GM19043 (cell line): ENCODE measurements around the gene MIPEP.
A peak's percentile ranks its signal among the peaks of the same experiment; 100 is the strongest.
"Not testable (repeated sequence)": the region's sequence is repeated elsewhere in the genome, so short reads cannot be mapped to it uniquely, and the experiment has no call there.

Experiments
- ATAC-seq: cut with Tn5 transposase; IDR thresholded peaks from one replicate; pipeline ENCODE4 v1.9.1; 2021; ENCODE audit warnings: low read depth; ENCODE audit not compliant: unreplicated experiment

The MIPEP gene

GRCh38 chr13:23778002-23778652 lies 111.1 kb downstream of the MIPEP start:
- ATAC-seq: no peak

GRCh38 chr13:23777575-23777870 lies 111.7 kb downstream of the MIPEP start:
- peak; percentile 6 for ATAC-seq

GRCh38 chr13:23776698-23777574 lies 112.3 kb downstream of the MIPEP start:
- peak; percentile 96 for ATAC-seq

GRCh38 chr13:23772717-23773116 lies 116.5 kb downstream of the MIPEP start:
- ATAC-seq: no peak

GRCh38 chr13:23771956-23772355 lies 117.2 kb downstream of the MIPEP start:
- ATAC-seq: no peak

GRCh38 chr13:23771552-23771951 lies 117.6 kb downstream of the MIPEP start:
- peak; percentile 96 for ATAC-seq

GRCh38 chr13:23770973-23771372 lies 118.2 kb downstream of the MIPEP start:
- no peak for ATAC-seq

GRCh38 chr13:23770428-23770827 lies 118.8 kb downstream of the MIPEP start:
- no peak for ATAC-seq

GRCh38 chr13:23769401-23769800 lies 119.8 kb downstream of the MIPEP start:
- ATAC-seq: no peak

- ATAC-seq: no peak
Observed at GRCh38 chr13:23767838-23768237, 121.4 kb downstream of the MIPEP start.

- ATAC-seq: no peak
Observed at GRCh38 chr13:23766939-23767338, 122.3 kb downstream of the MIPEP start.

- ATAC-seq: no peak
Observed at GRCh38 chr13:23766283-23766682, 122.9 kb downstream of the MIPEP start.

- no peak for ATAC-seq
Observed at GRCh38 chr13:23765531-23765930, 123.7 kb downstream of the MIPEP start.

GRCh38 chr13:23763318-23763717 lies 125.9 kb downstream of the MIPEP start:
- no peak for ATAC-seq

GRCh38 chr13:23761760-23762159 lies 127.4 kb downstream of the MIPEP start:
- ATAC-seq: not testable (repeated sequence)

- no peak for ATAC-seq
Observed at GRCh38 chr13:23760000-23760399, 129.2 kb downstream of the MIPEP start.

GRCh38 chr13:23758798-23759527 lies 130.2 kb downstream of the MIPEP start:
- no peak for ATAC-seq

GRCh38 chr13:23754997-23755396 lies 134.2 kb downstream of the MIPEP start:
- ATAC-seq: no peak

GRCh38 chr13:23754506-23754905 lies 134.7 kb downstream of the MIPEP start:
- no peak for ATAC-seq

GRCh38 chr13:23753458-23753857 lies 135.7 kb downstream of the MIPEP start:
- ATAC-seq: no peak
